Activated CD4-positive, alpha-beta T cell treated with anti-CD3 and anti-CD28 coated beads, Interleukin-10, Interleukin-2, amounts not matched to agents 100 ng/mL and 50 ng/mL, durations not matched to agents 16 hours and 8 hours (primary cell): ENCODE results near the gene AKAP12.

ENCODE experiments used
- DNase-seq: peaks from one replicate; pipeline ENCODE4 v3.0.0-alpha.2; 2020

Gene AKAP12

GRCh38 chr6:151236668-151237401 lies 2.9 kb upstream of the AKAP12 start:
- no peak for DNase-seq

DNA sequence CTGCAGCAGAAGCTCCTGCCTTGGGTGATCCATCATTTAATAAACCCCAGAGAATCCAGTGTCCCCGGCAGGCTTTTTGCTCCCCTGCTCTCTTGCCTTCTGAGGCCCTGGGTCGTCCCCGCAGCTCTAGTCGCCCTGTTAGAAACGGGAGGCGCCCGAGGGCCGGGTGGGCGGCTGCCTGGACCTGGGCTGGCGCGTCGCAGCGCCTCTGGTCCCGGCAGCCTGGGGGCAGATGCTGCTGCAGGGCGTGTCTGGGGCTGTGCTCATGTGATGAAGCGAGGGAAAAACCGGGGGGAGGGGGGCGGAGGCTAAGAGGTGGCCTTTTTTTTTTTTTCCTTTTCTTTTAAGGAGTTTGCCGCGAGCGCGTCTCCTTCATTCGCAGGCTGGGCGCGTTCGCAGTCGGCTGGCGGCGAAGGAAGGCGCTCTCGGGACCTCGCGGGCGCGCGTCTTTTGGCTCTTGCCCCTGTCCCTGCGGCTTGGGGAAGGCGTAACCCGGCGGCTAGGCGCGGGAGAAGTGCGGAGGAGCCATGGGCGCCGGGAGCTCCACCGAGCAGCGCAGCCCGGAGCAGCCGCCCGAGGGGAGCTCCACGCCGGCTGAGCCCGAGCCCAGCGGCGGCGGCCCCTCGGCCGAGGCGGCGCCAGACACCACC lies 394 bp downstream of the AKAP12 start:
- peak; percentile 59 for DNase-seq

DNA sequence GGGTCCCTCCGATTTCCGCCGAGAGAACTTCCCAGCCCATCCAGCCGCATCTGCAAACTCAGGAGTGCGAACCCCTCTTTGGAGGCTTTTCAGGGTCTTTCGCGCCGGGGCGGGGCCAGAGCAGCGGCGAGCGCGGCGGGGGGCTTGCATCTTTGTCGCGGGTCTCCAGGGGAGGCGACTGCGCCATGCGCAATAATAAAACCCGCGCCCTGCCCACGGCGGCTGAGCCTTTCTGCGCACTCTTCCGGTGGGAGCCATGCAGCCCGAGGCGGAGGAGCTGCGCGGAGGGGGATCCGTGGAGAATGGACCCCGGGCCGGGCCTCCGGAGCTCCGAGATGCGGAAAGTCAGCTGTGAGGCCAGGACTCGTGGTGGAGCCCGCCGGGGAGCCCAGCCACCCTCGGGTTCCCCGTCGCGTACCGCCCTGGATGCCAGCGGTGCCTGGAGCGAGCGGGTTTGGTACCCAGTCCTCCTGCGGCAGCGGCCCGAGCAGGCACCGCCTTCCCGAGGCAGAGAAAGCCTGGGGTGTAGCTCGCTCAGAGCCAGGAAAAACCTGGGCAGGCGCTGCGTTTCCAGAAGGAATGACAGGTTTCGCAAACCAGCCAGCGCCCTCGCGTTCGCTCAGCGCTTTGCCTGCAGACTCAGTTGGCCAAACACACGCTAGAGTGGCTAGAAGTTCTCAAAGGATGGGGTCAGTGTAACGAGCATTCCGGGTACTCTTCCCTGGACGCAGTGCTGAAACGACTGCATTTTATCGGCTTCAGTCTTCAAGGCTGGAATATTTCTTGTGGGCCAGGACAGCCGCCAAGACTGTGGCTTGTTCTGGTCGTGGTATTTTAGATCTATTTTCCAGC lies 1.2 kb downstream of the AKAP12 start:
- peak; percentile 13 for DNase-seq

- DNase-seq = no peak
Measured at GRCh38 chr6:151241853-151242252, 2.1 kb downstream of the AKAP12 start.

GRCh38 chr6:151242420-151242861 lies 2.7 kb downstream of the AKAP12 start:
- no peak for DNase-seq

DNA sequence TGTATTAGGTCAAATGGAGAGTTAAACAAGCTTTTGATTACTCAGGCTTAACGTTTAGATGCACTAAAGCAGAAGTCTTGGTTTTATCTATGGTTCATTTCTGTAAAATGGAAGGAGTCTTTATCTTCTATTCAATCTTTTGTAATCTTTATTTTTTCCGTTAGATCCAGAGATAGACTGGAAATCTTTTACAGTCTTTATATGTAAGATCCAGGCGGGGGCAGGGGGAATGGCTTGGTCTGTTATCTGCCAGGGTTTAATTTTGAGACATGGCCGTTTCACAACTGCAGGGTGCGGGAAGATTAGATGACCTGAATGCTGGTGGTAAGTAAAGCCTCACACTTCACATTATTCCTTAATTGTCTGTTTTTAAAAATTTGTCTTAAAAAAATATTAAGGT lies 3.7 kb downstream of the AKAP12 start:
- DNase-seq = no peak

- no peak for DNase-seq
Measured at GRCh38 chr6:151247490-151247889, 7.7 kb downstream of the AKAP12 start.

DNA sequence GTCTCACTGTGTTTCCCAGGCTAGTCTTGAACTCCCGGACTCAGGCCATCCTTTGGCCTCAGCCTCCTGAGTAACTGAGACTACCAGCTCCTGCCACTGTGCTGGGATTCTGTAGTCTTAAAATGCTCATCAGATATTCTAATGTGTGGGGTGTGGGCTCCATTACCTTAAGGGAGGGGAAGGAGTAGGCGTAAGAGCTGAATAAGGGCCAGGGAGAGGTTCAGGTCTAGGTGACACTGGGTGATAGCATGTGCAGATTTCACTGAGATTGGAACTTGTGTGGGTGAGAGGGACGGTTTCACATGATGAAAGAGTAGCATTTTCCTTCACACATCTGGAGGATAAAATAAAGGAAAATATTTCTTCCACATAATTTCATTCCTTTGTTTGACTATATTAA lies 8.5 kb downstream of the AKAP12 start:
- DNase-seq = no peak

GRCh38 chr6:151252634-151253033 lies 12.9 kb downstream of the AKAP12 start:
- DNase-seq = no peak

GRCh38 chr6:151254451-151255081 lies 14.8 kb downstream of the AKAP12 start:
- no peak for DNase-seq

DNA sequence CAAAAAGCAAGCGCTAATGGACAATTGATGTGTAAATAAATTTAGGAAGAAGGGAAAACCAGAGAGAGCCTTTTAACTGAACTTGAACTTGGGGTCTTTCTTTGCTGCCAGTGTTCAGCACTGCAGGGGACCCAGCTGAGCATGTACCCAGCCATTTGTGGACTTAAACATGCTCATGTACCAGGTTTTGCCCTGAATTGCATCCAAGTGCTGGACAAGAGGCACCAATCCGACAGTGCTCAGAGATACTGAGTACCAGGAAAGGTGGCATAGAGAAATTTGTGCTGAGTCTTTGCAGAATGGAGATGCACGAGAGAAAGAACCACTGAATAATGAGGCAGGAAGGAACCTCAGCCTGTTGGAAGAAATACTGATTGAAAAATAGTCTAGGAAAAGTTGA lies 16.0 kb downstream of the AKAP12 start:
- DNase-seq = no peak

- DNase-seq = no peak
Measured at GRCh38 chr6:151257985-151258445, 18.2 kb downstream of the AKAP12 start.

DNA sequence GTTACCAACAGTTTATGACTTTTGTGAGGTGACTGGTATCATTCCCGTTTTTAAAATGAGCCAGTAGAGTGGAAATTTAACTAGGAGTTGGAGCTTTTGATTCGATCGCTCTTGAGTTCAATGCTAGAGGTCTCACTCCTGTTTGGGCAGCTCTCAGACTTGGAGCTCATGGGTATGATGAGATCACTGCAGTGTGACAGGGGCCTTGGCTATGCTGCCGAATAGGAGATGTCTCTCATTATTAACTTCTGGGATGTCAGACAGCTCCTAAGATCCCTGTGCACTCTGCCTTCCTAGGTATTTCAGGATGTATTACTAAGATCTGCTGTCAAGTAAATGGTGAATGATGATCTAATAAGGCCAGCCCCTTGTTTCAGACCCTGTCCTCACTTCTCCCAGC lies 20.4 kb downstream of the AKAP12 start:
- DNase-seq = no peak

DNA sequence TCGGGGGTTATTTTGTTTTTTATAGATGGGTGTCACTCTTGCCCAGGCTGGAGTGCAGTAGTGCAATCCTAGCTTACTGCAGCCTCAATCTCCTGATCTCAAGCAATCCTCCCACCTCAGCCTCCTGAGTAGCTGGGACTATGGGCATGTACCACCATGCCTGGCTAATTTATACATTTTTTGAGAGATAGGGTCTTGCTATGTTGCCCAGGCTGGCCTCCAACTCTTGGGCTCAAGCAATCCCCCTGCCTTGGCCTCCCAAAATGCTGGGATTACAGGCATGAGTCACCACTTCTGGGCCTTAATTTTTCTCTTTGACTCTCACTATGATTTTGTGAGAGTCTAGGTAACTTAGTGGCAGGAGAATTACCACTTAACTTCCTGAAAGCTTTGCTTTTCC lies 23.3 kb downstream of the AKAP12 start:
- no peak for DNase-seq

- DNase-seq = no peak
Measured at GRCh38 chr6:151263967-151264366, 24.2 kb downstream of the AKAP12 start.

- DNase-seq = no peak
Measured at GRCh38 chr6:151265282-151265681, 25.5 kb downstream of the AKAP12 start.

GRCh38 chr6:151269321-151269995 lies 29.7 kb downstream of the AKAP12 start:
- DNase-seq = no peak

DNA sequence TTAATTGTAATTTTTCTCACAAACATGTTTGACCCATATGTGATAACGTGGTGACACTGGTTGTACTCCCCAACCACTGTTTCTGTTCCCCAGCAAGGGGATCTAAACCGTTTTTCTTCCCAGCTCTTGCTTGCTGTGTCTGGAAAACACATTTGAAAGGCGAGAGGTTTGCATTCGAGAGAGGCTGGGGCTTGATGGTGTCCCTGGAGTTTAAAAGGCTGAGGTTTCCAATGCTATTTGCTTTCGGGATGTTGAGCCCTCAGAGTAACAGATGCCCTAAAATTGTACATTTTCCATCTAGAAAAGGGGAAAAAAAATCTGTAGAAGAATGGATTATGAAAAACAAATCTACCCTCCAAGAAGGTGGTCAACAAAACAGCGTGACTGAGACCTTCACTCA lies 35.4 kb downstream of the AKAP12 start:
- no peak for DNase-seq

DNA sequence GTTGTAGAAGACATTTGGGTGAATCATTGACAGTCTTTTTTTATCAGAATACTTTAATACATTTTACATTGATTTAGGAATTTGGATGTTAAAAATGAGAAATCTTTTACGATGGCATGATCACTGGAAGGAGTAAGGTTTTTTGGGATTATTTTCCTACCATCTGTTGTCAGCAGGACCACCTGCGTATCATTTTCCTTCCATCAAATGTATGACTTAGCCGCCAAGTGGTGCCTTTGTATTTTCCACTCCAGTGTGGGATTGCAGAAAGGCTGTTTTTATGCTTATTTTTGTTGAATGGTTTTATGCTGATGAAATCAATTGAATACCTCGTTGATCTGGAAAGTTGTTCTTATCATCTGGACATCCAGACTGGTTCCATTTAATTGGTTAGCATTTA lies 35.8 kb downstream of the AKAP12 start:
- no peak for DNase-seq

DNA sequence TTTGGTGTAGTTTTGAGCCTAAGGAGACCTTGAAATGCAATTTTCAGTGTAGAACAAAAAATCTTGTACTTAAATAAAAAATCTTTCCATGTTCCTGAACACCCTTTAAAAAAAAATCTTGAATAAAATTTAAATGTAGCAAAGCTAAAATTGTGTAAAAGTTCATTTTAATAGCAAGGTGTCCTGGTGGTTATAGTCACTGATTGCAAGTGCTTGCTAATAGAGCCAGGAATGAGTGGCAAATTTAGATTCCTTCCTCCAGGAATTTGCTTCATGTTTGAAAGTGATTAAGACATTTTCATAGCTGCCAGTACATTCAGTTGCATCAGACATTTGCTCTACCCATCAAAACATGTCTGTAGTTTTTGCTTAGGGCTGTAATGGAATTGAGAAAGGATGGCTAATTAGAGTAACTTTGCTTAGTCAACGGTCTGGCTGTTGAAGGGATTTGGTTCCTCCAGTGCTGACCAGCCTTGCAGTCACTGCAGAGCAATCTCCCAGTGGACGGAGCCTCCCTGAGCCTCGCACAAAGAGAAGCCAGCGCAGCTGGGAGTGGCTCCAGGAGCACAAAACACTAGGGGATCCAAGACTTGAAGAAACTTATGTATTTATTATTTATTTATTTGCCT lies 36.5 kb downstream of the AKAP12 start:
- DNase-seq = no peak

DNA sequence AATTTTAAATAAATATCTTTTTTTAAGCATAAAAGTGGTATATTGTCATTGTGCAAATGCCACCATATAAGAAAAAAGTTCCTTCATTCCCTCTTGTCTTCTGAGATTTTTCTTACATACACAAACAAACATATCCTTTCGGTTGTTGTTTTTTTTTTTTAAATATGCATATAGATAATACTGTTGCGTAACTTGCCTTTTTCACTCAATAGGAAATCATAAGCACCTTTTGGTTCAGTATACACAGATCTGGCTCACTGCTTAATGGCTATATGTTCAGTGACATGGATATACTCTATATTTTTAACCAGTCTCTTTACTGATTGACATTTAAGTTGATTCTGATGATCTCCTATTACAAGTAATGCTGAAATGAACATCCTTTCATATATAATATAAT lies 40.1 kb downstream of the AKAP12 start:
- DNase-seq = no peak

DNA sequence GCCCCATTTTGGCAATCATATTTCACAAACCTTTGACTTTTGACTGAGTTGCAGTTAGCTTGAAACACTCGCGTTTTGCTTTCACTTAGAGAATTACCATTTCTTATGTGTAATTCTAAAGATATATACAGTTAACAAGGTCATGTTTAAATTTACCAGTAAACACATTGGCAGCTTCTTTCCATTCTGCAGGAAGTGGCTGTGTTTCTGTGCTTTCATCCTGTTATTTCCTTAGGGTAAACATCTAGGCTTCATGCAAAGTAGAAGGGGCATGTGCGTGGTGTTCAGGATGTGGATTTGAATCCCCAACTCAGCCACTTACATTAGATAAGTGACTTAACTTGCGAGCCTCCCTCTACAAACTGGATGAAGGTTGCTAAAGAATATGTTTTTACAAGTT lies 41.1 kb downstream of the AKAP12 start:
- no peak for DNase-seq
